H1 (cell line): ENCODE data around the gene MYH3. TPM values are rescaled to one million over a fixed set of nuclear protein-coding genes. Genes with fewer than 3 reads are reported as not detected.

ENCODE experiments used
- CTCF ChIA-PET: fragments of 300-600 bp; sonication (Branson Sonifier 250); formaldehyde crosslinking; loops from one replicate; lab custom pipeline; 2021; ENCODE audit not compliant: partially characterized antibody; lab: Charles Lee
- POLR2A ChIA-PET: fragments of 300-600 bp; sonication (Branson Sonifier 250); formaldehyde crosslinking; loops from one replicate; lab custom pipeline; 2021; ENCODE audit warnings: inconsistent platforms; ENCODE audit not compliant: partially characterized antibody; lab: Charles Lee
- DNase-seq, 2 experiments: peaks; one replicate each; pipeline versions ENCODE4 v3.0.0 to v3.0.0-alpha.2; 2010 to 2022; ENCODE audit warnings: low spot score in 2 of 2, low read depth in 1 of 2, mixed read lengths in 1 of 2
- FAIRE-seq: peaks from 2 replicates; lab custom pipeline; 2011; peaks lifted over from hg19 to GRCh38; lab: Jason Lieb, UNC
- H2AFZ ChIP-seq: 2 replicates; pipeline ENCODE4 v1.8.1; 2012; ENCODE audit warnings: low read length, inconsistent platforms
- H2AK5ac ChIP-seq: 2 replicates; pipeline ENCODE4 v1.6.1; 2013; ENCODE audit warnings: low read depth, low read length
- H2BK120ac ChIP-seq: replicated peaks from 2 replicates; pipeline ENCODE3; 2013; ENCODE audit warnings: low read depth, low read length, inconsistent platforms
- H2BK12ac ChIP-seq: 2 replicates; pipeline ENCODE4 v1.6.1; 2013; ENCODE audit warnings: low read depth, low read length
- H2BK15ac ChIP-seq: 2 replicates; pipeline ENCODE4 v1.6.1; 2013; ENCODE audit warnings: low read length
- H2BK20ac ChIP-seq: 2 replicates; pipeline ENCODE4 v1.6.1; 2013; ENCODE audit warnings: low read length
- H2BK5ac ChIP-seq: 2 replicates; pipeline ENCODE4 v1.6.1; 2013; ENCODE audit warnings: low read depth, low read length
- H3K14ac ChIP-seq: 2 replicates; pipeline ENCODE4 v1.6.1; 2013; ENCODE audit warnings: inconsistent platforms; ENCODE audit not compliant: insufficient read length
- H3K18ac ChIP-seq: 2 replicates; pipeline ENCODE4 v1.6.1; 2013; ENCODE audit warnings: low read length; ENCODE audit errors: extremely low read depth
- H3K23ac ChIP-seq: 2 replicates; pipeline ENCODE4 v1.6.1; 2013; ENCODE audit warnings: inconsistent platforms; ENCODE audit not compliant: insufficient read length
- H3K23me2 ChIP-seq: 2 replicates; pipeline ENCODE4 v1.6.1; 2013; ENCODE audit warnings: low read depth, low read length
- H3K27ac ChIP-seq: 2 replicates; pipeline ENCODE4 v1.6.1; 2011; ENCODE audit warnings: low read depth, low read length, inconsistent platforms
- H3K27me3 ChIP-seq, 4 experiments: replicated peaks in 1 of 4; 1 replicate in 1 of 4; 2 replicates in 3 of 4; pipeline versions ENCODE4 v1.6.1 to v1.8.1; 2011 to 2013; ENCODE audit warnings: low read length in 3 of 4, mild to moderate bottlenecking in 3 of 4, inconsistent platforms in 2 of 4, mixed read lengths in 2 of 4, moderate library complexity in 1 of 4; ENCODE audit not compliant: control insufficient read depth in 3 of 4, insufficient read depth in 3 of 4; ENCODE audit errors: extremely low read depth in 1 of 4
- H3K36me3 ChIP-seq, 4 experiments: 2 replicates each; pipeline versions ENCODE4 v1.6.1 to v1.8.1; 2011 to 2013; ENCODE audit warnings: mild to moderate bottlenecking in 4 of 4, low read length in 3 of 4, moderate library complexity in 2 of 4, control low read depth in 1 of 4, inconsistent platforms in 1 of 4; ENCODE audit not compliant: insufficient read depth in 4 of 4, control insufficient read depth in 2 of 4
- H3K4ac ChIP-seq: replicated peaks from 2 replicates; pipeline ENCODE3; 2013; ENCODE audit warnings: low read length, low read depth, mixed read lengths, inconsistent platforms; ENCODE audit not compliant: insufficient read length
- H3K4me1 ChIP-seq, 4 experiments: replicated peaks in 1 of 4; 1 replicate in 1 of 4; 2 replicates in 3 of 4; pipeline versions ENCODE4 v1.6.1 to v1.8.1; 2011 to 2013; ENCODE audit warnings: low read length in 3 of 4, inconsistent platforms in 2 of 4, mixed read lengths in 1 of 4; ENCODE audit not compliant: insufficient read depth in 4 of 4, control insufficient read depth in 3 of 4
- H3K4me2 ChIP-seq, 2 experiments: 2 replicates each; pipeline versions ENCODE4 v1.6.1 to v1.8.1; 2011 to 2013; ENCODE audit warnings: low read depth in 2 of 2, low read length in 2 of 2, control low read depth in 1 of 2, inconsistent platforms in 1 of 2, mild to moderate bottlenecking in 1 of 2; ENCODE audit not compliant: insufficient read depth in 1 of 2
- H3K4me3 ChIP-seq, 4 experiments: fragments of 200-600, 300-600 bp in 1 of 4; sonication (generic), shearing (Covaris generic), sonication (Bioruptor Twin) in 1 of 4; 2 replicates each; pipeline versions ENCODE4 v1.5.1 to v1.8.1; 2011 to 2016; ENCODE audit warnings: low read length in 4 of 4, low read depth in 3 of 4, control low read depth in 2 of 4, inconsistent platforms in 2 of 4, mild to moderate bottlenecking in 2 of 4, mixed read lengths in 1 of 4, moderate library complexity in 1 of 4; ENCODE audit not compliant: insufficient read depth in 2 of 4; ENCODE audit errors: extremely low read depth in 1 of 4
- H3K56ac ChIP-seq: replicated peaks from 2 replicates; pipeline ENCODE3; 2013; ENCODE audit warnings: low read depth, mild to moderate bottlenecking, mixed read lengths, low read length, inconsistent platforms; ENCODE audit not compliant: insufficient read length
- H3K79me1 ChIP-seq: 2 replicates; pipeline ENCODE4 v1.6.1; 2013; ENCODE audit warnings: low read depth, low read length, control low read depth
- H3K79me2 ChIP-seq, 2 experiments: 2 replicates each; pipeline versions ENCODE4 v1.6.1 to v1.8.1; 2012 to 2013; ENCODE audit warnings: low read length in 2 of 2, mild to moderate bottlenecking in 2 of 2, inconsistent platforms in 1 of 2; ENCODE audit not compliant: insufficient read depth in 2 of 2, control insufficient read depth in 1 of 2
- H3K9ac ChIP-seq, 4 experiments: replicated peaks in 1 of 4; 1 replicate in 1 of 4; 2 replicates in 3 of 4; pipeline versions ENCODE4 v1.6.1 to v1.8.1; 2011 to 2013; ENCODE audit warnings: low read depth in 3 of 4, low read length in 3 of 4, control low read depth in 2 of 4, mild to moderate bottlenecking in 2 of 4, moderate library complexity in 2 of 4, inconsistent platforms in 1 of 4; ENCODE audit errors: extremely low read depth in 1 of 4
- H3K9me3 ChIP-seq, 2 experiments: 2 replicates each; pipeline versions ENCODE4 v1.6.1 to v1.8.1; 2012 to 2013; ENCODE audit warnings: mild to moderate bottlenecking in 2 of 2, moderate library complexity in 2 of 2, control low read depth in 1 of 2, inconsistent platforms in 1 of 2, low read depth in 1 of 2, low read length in 1 of 2, mixed read lengths in 1 of 2; ENCODE audit not compliant: insufficient read depth in 2 of 2
- H4K20me1 ChIP-seq, 2 experiments: replicated peaks in 1 of 2; 2 replicates each; pipeline versions ENCODE3 to v1.8.1; 2011 to 2013; ENCODE audit warnings: inconsistent platforms in 2 of 2, low read length in 2 of 2, mild to moderate bottlenecking in 1 of 2; ENCODE audit not compliant: insufficient read depth in 2 of 2, control insufficient read depth in 1 of 2
- H4K5ac ChIP-seq: 2 replicates; pipeline ENCODE4 v1.6.1; 2013; ENCODE audit warnings: low read length, low read depth, mixed read lengths, inconsistent platforms; ENCODE audit not compliant: insufficient read length
- H4K8ac ChIP-seq: 2 replicates; pipeline ENCODE4 v1.8.0; 2013; ENCODE audit warnings: mild to moderate bottlenecking, moderate library complexity, low read length, inconsistent platforms; ENCODE audit not compliant: insufficient read depth; ENCODE audit errors: extremely low read depth
- H4K91ac ChIP-seq: replicated peaks from 2 replicates; pipeline ENCODE3; 2013; ENCODE audit warnings: low read length, mixed read lengths, inconsistent platforms; ENCODE audit not compliant: insufficient read length
- ATF3 ChIP-seq: IDR thresholded peaks from 2 replicates; pipeline ENCODE4 v1.6.1; 2011; ENCODE audit warnings: low read depth, mild to moderate bottlenecking, low read length; ENCODE audit not compliant: insufficient read depth
- BRCA1 ChIP-seq: IDR thresholded peaks from 2 replicates; pipeline ENCODE4 v1.6.1; 2012; ENCODE audit warnings: low read depth, low read length, improper control_type of control experiment
- CHD1 ChIP-seq: IDR thresholded peaks from 2 replicates; pipeline ENCODE4 v1.6.1; 2012; ENCODE audit warnings: low read depth, low read length, improper control_type of control experiment
- CTBP2 ChIP-seq: IDR thresholded peaks from 2 replicates; pipeline ENCODE4 v1.7.0; 2011; ENCODE audit warnings: borderline replicate concordance, mild to moderate bottlenecking, moderate library complexity, mixed read lengths, low read length; ENCODE audit not compliant: insufficient read depth, insufficient read length
- JUN ChIP-seq: IDR thresholded peaks from 2 replicates; pipeline ENCODE4 v1.6.1; 2011; ENCODE audit warnings: low read depth, mild to moderate bottlenecking, improper control_type of control experiment, low read length
- RFX5 ChIP-seq: IDR thresholded peaks from 2 replicates; pipeline ENCODE4 v1.6.1; 2011; ENCODE audit warnings: low read depth, low read length, improper control_type of control experiment, borderline replicate concordance
- SAP30 ChIP-seq: fragments of 300-600 bp; sonication (generic); IDR thresholded peaks from 2 replicates; pipeline ENCODE4 v1.7.1; 2012; ENCODE audit warnings: low read length, moderate library complexity, mild to moderate bottlenecking, inconsistent platforms; ENCODE audit not compliant: insufficient read depth, insufficient replicate concordance
- SUZ12 ChIP-seq: fragments of 200-600 bp; sonication (generic); IDR thresholded peaks from 2 replicates; pipeline ENCODE4 v1.6.1; 2012; ENCODE audit warnings: mild to moderate bottlenecking, inconsistent platforms, low read length, moderate library complexity, mixed read lengths
- TEAD4 ChIP-seq: IDR thresholded peaks from 2 replicates; pipeline ENCODE4 v1.6.1; 2012; ENCODE audit warnings: low read depth, low read length, inconsistent platforms, mixed read lengths
- WGBS, 2 experiments: shearing (Covaris generic) in 1 of 2; methylation state at CpG; one replicate each; pipeline versions ENCODE4 v1.1.6 to v1.1.7; 2013 to 2015; ENCODE audit warnings: low lambda C conversion rate in 2 of 2, mixed read lengths in 2 of 2, inconsistent platforms in 1 of 2, low coverage in 1 of 2, missing lambda C conversion rate in 1 of 2; ENCODE audit not compliant: insufficient replicate concordance in 2 of 2, insufficient coverage in 1 of 2, insufficient read length in 1 of 2; ENCODE audit errors: extremely low coverage in 1 of 2, missing lambda C conversion rate in 1 of 2; 5-methylcytosine and 5-hydroxymethylcytosine counted together
- polyA plus RNA-seq, 7 experiments: library from polyadenylated mRNA; depleted of rRNA in 3 of 7; stranded (reverse) in 5 of 7; unstranded in 2 of 7; fragments of >200 nt in 5 of 7; fragments of 200-250 nt in 2 of 7; gene quantifications; 1 replicate in 5 of 7; 2 replicates in 1 of 7; 4 replicates in 1 of 7; pipeline versions ENCODE4 v1.2.1 to v1.2.3, GENCODE V29; 2011 to 2013; ENCODE audit warnings: missing spikeins in 2 of 7, mixed read lengths in 2 of 7
- total RNA-seq: library from RNA; stranded (reverse); fragmentation: NEBNext Ultra II Directional; extraction: Animal tissue kit (Norgen Biotek cat#: 25700); gene quantifications from 2 replicates; pipeline ENCODE4 v1.2.1, GENCODE V29; 2021

Gene MYH3
- total and polyA plus RNA-seq, 2 of the 8 experiments (the other 6 are each of a cell fraction or from before 2014, with no cell fraction given), result 0.65 to 1.8 TPM

- no peaks in the 10 kb centered on the region for H3K36me3 ChIP-seq
- no peaks in the 10 kb centered on the region for H3K27me3 ChIP-seq
- no peak overlapping the region for H2BK15ac ChIP-seq
- POLR2A ChIA-PET, result no interaction called here
- no peak overlapping the region for H3K14ac ChIP-seq
- H3K9ac ChIP-seq, result no peak overlapping the region
- no peak for DNase-seq
- H3K23ac ChIP-seq, result no peak overlapping the region
- no peak overlapping the region for H2BK120ac ChIP-seq
- H4K20me1 ChIP-seq, result no peaks in the 10 kb centered on the region
- no peak overlapping the region for H3K4me3 ChIP-seq
- no peak overlapping the region for H2BK20ac ChIP-seq
- H4K8ac ChIP-seq, result no peak overlapping the region
- H3K9me3 ChIP-seq, result no peaks in the 10 kb centered on the region
- H3K4me1 ChIP-seq, result no peaks in the 10 kb centered on the region
- H4K5ac ChIP-seq, result no peak overlapping the region
- H2AK5ac ChIP-seq, result no peak overlapping the region
- H4K91ac ChIP-seq, result no peak overlapping the region
- TF ChIP-seq CTBP2 (no peak), RFX5 (no peak), ATF3 (no peak), TEAD4 (no peak), SAP30 (no peak), BRCA1 (no peak), CHD1 (no peak), JUN (no peak), SUZ12 (no peak)
- 0 out of 2 replicates have a peak overlapping the region, but pooled peaks have one; percentile 15 for H2AFZ ChIP-seq
- H3K4ac ChIP-seq, result no peak overlapping the region
- no peak for FAIRE-seq
- WGBS, 2 experiments, result 94% methylated on average over 4 of the region's 5 CpGs; no CpG with 5 or more reads in 1 of the 2 experiments
- CTCF ChIA-PET, result interaction anchor here (0.6 to 18.0 kb wide), 5 partner anchors 9 to 295 kb away, joined by 3 to 323 read pairs (median 3); no protein-coding TSS in a partner anchor
- no peaks in the 10 kb centered on the region for H3K79me2 ChIP-seq
- H3K23me2 ChIP-seq, result no peaks in the 10 kb centered on the region; the same call in 1 of the 2 replicates
- no peaks in the 10 kb centered on the region for H3K79me1 ChIP-seq
- H2BK12ac ChIP-seq, result no peak overlapping the region
- H3K18ac ChIP-seq, result no peak overlapping the region
- no peak overlapping the region for H3K4me2 ChIP-seq
- H3K56ac ChIP-seq, result no peak overlapping the region
- no peak overlapping the region for H2BK5ac ChIP-seq
- no peak overlapping the region for H3K27ac ChIP-seq
Observed at GRCh38 chr17:10608244-10608643, 48.9 kb downstream of the MYH3 start.
